ENCODE measurements around the gene PAPPA2.

DNA sequence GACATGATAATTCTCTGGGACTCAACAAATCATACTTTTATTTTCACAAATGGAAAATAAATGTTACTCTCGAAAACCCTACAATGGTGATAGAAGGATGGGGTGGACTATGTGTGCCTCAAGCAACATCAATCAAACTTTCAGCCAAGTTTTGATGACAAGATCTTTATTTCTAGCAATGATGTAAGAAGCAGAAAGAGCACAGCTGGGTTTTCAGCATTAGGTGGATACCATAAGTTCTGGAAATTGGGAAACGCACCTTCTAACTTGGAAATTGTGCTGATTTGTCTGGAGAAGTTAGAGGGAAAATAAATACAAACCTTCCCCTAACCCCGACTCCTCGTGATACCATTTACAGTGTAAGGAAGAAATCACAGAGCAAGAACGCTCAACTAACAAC, 320.3 kb downstream of the PAPPA2 start:
- TF ChIP-seq, protein P1, sequence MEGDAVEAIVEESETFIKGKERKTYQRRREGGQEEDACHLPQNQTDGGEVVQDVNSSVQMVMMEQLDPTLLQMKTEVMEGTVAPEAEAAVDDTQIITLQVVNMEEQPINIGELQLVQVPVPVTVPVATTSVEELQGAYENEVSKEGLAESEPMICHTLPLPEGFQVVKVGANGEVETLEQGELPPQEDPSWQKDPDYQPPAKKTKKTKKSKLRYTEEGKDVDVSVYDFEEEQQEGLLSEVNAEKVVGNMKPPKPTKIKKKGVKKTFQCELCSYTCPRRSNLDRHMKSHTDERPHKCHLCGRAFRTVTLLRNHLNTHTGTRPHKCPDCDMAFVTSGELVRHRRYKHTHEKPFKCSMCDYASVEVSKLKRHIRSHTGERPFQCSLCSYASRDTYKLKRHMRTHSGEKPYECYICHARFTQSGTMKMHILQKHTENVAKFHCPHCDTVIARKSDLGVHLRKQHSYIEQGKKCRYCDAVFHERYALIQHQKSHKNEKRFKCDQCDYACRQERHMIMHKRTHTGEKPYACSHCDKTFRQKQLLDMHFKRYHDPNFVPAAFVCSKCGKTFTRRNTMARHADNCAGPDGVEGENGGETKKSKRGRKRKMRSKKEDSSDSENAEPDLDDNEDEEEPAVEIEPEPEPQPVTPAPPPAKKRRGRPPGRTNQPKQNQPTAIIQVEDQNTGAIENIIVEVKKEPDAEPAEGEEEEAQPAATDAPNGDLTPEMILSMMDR (IDR thresholded peaks at IDR 0.05): no peak
- TF ChIP-seq POLR2A (IDR thresholded peaks at IDR 0.05): no peak
